ENCODE data around the gene NKAIN1.

- no peak for TF ChIP-seq POLR2AphosphoS5 (IDR thresholded peaks at IDR 0.05; ENCODE audit: borderline replicate concordance, low read depth, low read length)
- no peak for TF ChIP-seq EZH2 (IDR thresholded peaks at IDR 0.05)
- TF ChIP-seq FOXP2 (optimal IDR thresholded peaks at IDR 0.05; ENCODE audit: control extremely low read depth, extremely low read length, insufficient read depth): no peak
Measured at GRCh38 chr1:31232689-31233088, 7.0 kb downstream of the NKAIN1 start.

Measured in SK-N-MC (cell line).